22Rv1 (cell line): ENCODE results near the gene MAN2A1.

Source experiments
- ZFX ChIP-seq: fragments of 450-650 bp; IDR thresholded peaks from 2 replicates; pipeline ENCODE4 v1.6.1; 2017; ENCODE audit warnings: antibody characterized with exemption, borderline replicate concordance
- TF ChIP-seq, protein P1 (sequence below): fragments of 450-650 bp; IDR thresholded peaks from 2 replicates; pipeline ENCODE4 v1.5.1; 2017; ENCODE audit warnings: mild to moderate bottlenecking

DNA sequence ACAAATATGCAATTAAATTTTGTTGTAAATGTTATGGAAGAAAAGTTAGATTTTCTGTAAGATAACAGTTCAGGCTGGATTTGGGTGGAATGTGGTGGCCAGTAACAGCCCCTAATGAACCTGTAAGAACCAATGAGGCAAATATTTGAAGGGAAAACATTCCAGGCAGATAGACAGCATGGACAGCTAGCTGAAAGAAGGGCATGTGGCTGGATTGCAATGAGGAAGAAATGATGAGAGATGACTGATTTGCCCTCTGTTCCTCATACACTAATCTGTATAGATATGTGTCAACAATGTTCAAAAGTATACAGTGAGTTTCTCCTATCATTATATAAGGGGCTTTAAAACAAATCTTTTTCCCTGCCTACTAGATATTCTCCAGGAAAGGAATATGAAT is 58.8 kb downstream of the MAN2A1 start:
- TF ChIP-seq, protein P1, sequence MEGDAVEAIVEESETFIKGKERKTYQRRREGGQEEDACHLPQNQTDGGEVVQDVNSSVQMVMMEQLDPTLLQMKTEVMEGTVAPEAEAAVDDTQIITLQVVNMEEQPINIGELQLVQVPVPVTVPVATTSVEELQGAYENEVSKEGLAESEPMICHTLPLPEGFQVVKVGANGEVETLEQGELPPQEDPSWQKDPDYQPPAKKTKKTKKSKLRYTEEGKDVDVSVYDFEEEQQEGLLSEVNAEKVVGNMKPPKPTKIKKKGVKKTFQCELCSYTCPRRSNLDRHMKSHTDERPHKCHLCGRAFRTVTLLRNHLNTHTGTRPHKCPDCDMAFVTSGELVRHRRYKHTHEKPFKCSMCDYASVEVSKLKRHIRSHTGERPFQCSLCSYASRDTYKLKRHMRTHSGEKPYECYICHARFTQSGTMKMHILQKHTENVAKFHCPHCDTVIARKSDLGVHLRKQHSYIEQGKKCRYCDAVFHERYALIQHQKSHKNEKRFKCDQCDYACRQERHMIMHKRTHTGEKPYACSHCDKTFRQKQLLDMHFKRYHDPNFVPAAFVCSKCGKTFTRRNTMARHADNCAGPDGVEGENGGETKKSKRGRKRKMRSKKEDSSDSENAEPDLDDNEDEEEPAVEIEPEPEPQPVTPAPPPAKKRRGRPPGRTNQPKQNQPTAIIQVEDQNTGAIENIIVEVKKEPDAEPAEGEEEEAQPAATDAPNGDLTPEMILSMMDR: no peak
- TF ChIP-seq ZFX: no peak
